ACHN (cell line): ENCODE data around the gene FBLN2.

Experiments
- DNase-seq: peaks from one replicate; pipeline ENCODE4 v3.0.0-alpha.2; 2015
- in situ Hi-C: cut with HindIII; loops from 2 replicates; pipeline ENCODE4 v1.10.0; 2017; ENCODE audit warnings: low sequenced_read_pairs, low pct_ligation_motif_present, low pct_unique_long_range_greater_than_20kb

Gene FBLN2

DNA sequence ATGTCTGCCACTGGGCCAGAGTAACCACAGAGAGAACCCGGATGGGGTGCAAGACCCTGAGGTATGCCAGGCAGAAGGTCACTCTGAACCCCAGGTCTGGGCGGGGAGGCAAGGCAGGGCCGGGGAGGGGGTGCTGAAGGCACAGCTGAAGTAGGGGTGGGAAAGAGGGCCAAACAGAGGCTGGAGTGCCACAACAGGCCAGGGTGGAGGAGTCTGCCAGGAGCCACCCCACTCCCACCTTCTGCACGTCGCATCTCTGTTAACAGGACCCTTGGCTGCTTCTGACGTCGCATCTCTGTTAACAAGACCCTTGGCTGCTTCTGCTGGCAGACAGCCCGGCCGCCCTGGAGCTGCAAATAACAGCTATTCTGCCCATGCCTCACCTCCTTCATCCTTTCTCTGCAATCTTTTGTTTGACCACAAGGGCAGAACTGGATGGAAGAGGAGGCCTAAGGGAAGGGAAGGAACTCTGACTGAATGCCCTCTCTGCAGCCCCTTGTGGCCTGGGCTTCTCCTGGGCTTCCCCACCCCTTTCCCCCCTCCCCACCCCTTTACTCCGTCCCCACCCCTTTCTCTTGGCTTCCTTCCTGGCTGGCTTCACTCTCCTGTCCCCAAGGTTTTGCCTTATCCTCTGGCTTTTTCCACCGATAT is 20.6 kb upstream of the FBLN2 start:
- DNase-seq = peak; percentile 16
- in situ Hi-C loops = no loop called here

- DNase-seq = no peak
- in situ Hi-C loops = no loop called here
These were observed 19.5 kb upstream of the FBLN2 start for GRCh38 chr3:13529196-13530112.

GRCh38 chr3:13530241-13531009 is 18.5 kb upstream of the FBLN2 start:
- no peak for DNase-seq
- in situ Hi-C loops = no loop called here

DNA sequence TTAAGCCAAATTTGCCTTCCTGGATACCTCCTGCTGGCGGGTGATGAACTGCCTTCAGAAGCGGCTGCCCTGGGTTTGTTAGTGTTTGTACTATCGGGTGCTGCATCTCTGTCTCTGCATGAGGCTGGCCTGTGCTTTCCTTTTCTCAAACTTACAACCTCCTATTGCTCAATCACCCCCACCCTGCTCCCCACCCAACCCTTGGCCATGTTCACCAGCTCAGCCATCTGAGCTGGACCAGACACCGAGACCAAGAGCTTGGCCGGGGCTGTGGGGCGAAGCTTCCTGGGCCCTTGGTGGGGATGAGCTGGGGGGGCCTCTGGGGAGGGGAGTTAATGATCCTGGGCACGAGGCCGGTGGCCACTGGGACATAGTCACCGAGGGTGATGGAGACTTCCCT is 16.8 kb upstream of the FBLN2 start:
- in situ Hi-C loops = no loop called here

DNA sequence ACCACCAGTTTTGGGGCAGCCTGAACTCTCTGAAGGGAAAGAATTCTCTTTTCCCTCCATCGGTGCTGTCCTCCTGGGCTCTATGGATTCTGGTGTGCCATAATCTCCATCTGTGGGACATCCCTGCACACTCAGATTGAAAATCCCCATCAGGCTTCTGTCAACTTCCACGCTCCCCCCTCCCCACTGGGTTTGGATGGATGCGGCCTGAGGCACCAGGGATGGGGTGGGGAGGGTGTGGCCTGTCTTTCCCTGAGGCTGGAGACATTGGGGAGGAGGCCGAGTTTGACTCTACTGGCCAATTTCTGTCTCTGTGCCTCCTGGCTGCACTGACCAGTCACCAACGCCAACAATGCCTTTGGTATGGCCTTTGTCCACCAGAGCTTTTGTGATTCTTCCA is 16.3 kb upstream of the FBLN2 start:
- DNase-seq = no peak
- in situ Hi-C loops = no loop called here

More for the DNA sequence above, 16.8 kb upstream of the FBLN2 start:
- DNase-seq = no peak

GRCh38 chr3:13533885-13534301 is 15.0 kb upstream of the FBLN2 start:
- in situ Hi-C loops = no loop called here
- DNase-seq = no peak

DNA sequence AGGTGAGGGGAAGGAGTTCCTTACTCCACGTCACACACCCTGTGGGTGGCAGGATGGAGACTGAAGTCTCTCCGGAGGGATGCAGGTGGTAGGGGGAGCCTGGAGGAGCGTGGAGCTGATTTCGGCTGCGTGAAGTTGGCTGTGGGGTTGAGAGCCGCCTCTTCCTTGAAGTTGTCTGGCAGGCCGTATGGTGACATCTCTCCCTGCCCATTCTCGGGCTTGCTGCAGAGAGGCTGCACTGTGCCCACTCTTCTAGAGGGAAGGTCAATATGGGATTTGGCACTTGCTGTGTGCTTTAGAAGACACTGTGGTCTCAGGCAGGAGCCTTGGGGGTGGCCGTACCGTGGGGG is 13.4 kb upstream of the FBLN2 start:
- no peak for DNase-seq
- in situ Hi-C loops = no loop called here

DNA sequence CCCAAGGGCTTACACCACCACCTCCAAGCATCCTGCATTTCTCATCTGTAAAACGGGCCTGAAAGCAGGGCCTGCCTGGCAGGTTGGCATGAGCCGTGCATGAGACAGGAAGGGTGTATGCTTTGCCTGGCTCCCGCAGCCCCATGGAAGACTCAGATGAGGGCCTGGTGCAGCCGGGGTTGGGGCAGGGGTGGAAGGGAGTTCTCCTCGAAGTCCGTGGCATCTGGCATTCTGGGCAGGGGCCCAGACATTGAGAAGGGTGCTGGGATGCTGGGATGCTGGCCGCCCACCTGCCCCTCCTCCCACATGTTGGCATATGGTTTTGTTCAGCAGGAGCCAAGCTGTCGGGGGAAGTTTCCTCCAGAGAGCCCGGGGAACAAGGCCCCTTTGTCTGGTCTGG is 13.0 kb upstream of the FBLN2 start:
- in situ Hi-C loops = no loop called here

DNA sequence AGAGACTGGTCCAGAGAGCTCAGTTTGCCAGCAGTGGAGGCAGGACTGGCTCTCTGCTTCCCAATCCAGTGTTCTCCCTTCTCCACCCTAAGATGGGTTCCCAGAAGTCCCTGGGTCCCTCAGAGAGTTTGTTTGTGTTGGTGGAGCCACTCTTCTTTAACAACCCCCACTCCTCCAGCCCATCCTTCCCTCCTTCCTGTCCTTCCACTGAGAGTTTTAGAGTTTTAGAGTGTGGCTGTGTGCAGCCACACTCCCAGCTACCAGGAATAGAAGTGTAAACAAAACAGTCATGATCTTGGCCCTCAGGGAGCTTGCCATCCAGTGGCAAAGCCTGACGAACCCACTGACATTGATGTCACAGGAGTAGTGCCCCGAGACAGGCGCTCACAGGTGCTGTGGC is 12.5 kb upstream of the FBLN2 start:
- in situ Hi-C loops = no loop called here

More for the DNA sequence above, 13.0 kb upstream of the FBLN2 start:
- DNase-seq = no peak

DNA sequence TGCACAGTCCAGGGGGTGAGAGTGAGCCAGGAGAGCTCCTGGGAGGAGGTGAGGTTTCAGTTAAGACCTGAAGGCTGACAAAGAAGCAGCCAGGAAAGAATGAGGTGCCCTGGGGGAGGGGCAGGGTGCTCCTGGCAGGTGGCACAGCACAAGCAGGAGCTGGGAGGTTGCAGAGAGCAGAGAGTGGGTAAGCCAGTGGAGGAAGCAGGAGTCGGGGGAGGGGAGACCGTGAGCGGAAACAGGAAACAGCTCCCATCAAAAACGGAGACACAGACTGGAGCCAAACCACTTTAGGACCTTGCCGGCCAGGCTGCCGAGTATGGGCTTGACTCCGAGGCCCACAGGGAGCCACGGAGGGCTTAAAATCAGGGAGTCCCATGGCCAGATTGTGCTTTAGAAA is 12.1 kb upstream of the FBLN2 start:
- in situ Hi-C loops = no loop called here
- no peak for DNase-seq

More for the DNA sequence above, 12.5 kb upstream of the FBLN2 start:
- DNase-seq = no peak

- in situ Hi-C loops = no loop called here
- no peak for DNase-seq
These were observed 11.5 kb upstream of the FBLN2 start for GRCh38 chr3:13537244-13537908.

GRCh38 chr3:13537909-13538296 is 11.0 kb upstream of the FBLN2 start:
- no peak for DNase-seq
- in situ Hi-C loops = no loop called here

DNA sequence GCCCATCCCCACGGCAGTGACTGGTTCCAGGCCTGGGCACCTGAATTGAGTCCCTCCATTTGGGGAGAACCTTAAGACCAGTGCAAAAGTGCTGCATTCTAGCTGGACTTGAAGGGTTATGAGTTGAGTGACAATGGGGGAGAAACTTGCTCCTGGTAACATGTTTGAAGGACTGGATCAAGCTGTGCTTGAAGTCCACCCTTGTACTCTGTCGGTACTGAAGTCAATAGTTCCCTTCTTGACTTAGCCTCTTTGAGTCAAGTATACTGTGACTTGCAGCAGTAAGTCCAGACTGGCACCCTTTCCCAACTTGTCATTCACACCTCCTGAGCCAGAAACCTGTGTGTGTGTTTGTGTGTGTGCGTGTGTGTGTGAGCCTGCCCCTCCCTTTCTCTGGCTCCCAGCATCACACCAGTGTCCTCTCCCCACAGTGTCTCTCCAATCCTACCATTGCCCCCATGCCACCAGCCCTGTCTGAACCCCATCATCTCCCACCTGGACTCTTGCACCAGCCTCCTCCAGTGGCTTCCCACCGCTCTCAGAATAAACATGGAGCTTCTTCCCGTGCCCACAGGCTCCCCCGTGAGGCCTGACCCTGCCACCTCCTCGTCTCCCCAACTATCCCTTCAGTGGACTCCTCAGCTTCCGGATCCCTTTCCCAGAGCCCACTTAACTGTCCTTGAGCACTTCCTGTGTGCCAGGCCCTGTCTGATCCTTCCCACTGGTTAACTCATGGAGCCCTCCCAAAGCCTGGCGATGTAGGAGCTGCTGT is 10.2 kb upstream of the FBLN2 start:
- in situ Hi-C loops = no loop called here
- no peak for DNase-seq

GRCh38 chr3:13539292-13539638 is 9.7 kb upstream of the FBLN2 start:
- in situ Hi-C loops = no loop called here

DNA sequence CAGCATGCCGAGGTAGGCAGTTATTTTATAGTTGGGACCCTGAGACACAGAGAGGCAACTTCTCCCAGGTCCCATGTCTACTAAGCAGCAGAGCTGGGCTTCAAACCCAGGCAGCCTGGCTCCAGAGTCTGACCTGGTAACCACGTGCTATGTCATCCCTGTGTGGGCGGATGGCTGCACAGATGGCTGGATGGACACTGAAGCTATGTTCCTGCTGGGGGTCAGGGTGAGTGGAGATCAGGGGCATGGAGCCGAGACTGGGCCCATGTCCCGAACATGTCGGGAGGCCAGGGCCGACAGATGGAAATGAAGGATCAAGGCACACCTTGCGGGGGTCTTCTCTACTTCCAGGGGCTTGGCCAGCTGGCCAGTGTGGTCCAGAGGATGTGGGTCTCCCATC is 9.3 kb upstream of the FBLN2 start:
- no peak for DNase-seq
- in situ Hi-C loops = no loop called here

More at GRCh38 chr3:13539292-13539638, 9.7 kb upstream of the FBLN2 start:
- DNase-seq = no peak

DNA sequence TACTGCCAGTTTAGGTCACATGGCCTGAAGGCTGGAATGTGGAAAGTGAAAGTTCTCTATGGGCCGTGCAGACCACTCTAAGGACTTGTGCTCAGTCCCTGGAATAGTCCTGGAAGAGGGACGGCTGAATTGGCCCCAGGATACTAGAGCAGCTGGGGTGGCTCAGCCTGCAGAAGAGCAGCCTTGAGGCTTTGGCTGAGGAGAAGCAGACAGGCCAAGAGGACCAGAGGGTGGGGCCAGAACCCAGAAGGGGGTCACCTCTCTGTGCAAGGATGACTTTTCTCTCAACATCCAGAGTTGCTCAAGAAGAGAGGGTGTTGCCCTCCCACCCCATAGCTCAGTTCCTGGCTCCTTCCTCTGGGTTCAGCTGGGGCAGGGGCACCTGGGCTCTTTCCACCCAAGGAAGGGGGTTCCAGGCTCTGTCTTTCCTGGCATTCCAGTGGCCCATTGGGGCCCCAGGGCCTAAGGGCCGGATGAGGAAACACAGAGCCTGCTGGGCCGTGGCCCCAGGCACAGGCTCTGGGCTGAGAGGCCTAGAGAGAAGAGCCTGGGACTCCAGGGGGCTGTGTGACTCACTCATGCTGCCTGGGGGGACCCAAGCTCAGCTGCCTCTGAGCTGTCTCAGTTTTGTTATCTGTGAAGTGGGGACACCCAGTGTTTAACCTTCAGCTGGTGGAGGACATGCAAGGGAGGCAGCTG is 8.5 kb upstream of the FBLN2 start:
- in situ Hi-C loops = no loop called here
- DNase-seq = no peak

DNA sequence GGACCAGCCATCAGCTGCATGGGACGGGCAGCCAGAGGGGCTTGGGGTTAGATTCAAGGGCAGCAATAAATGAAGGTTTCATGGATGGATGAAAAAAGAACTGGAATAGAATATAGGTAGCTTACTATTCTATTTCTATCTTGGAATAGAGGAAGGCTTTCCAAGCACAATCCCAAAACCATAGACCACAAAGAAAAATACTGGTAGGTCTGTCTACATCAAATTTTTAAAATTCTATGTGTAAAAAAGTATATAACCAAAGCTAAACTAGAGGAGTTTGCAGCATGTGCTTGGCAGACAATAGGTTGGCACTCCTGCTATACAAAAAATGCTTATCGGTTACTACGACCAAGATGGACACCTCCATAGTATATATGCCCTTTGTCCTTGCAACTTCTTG is 7.2 kb upstream of the FBLN2 start:
- DNase-seq = no peak

DNA sequence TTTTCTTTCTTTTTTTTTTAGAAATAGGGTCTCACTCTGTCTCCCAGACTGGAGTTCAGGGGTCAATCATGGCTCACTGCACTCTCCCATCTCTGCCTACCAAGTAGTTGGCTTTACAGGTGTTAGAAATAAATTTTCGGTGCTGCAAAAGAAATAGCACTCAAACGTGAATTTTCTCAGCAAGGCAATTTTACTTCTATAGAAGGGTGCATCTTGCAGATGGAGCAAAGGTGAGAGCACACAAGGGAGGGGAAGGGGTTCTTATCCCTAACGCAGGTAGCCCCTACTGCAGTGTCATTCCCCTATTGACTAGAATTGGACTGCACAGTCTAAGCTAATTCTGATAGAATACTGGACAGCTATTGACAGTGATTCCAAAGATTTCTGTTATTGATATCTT is 6.8 kb upstream of the FBLN2 start:
- in situ Hi-C loops = no loop called here
- no peak for DNase-seq

More for the DNA sequence above, 7.2 kb upstream of the FBLN2 start:
- in situ Hi-C loops = no loop called here
